Thymus (tissue), 11 donors: ENCODE measurements around the gene DEFB128. TPM values are rescaled to one million over a fixed set of nuclear protein-coding genes. Genes with fewer than 3 reads are reported as not detected.

Experiments
- DNase-seq, 9 donors: peaks; one replicate each; pipeline ENCODE4 v3.0.0-alpha.2; 2013; ENCODE audit warnings: low spot score in 9 of 9, low read depth in 6 of 9, missing footprints in 1 of 9
- H3K27ac ChIP-seq, 2 donors: one replicate each; pipeline ENCODE4 v1.5.1; 2013; ENCODE audit warnings: control low read depth in 1 of 2, low read depth in 1 of 2, low read length in 1 of 2, mild to moderate bottlenecking in 1 of 2, moderate library complexity in 1 of 2
- H3K27me3 ChIP-seq, 2 donors: one replicate each; pipeline ENCODE4 v1.5.1; 2013; ENCODE audit warnings: low read length in 1 of 2; ENCODE audit not compliant: control insufficient read depth in 2 of 2, insufficient read depth in 1 of 2
- H3K36me3 ChIP-seq, 2 donors: one replicate each; pipeline ENCODE4 v1.5.1; 2013; ENCODE audit warnings: low read length in 1 of 2, mild to moderate bottlenecking in 1 of 2, moderate library complexity in 1 of 2; ENCODE audit not compliant: control insufficient read depth in 2 of 2, insufficient read depth in 2 of 2
- H3K4me1 ChIP-seq, 2 donors: one replicate each; pipeline ENCODE4 v1.5.1; 2013; ENCODE audit warnings: low read length in 2 of 2; ENCODE audit not compliant: control insufficient read depth in 2 of 2, insufficient read depth in 2 of 2
- H3K4me3 ChIP-seq, 2 donors: one replicate each; pipeline ENCODE4 v1.5.1; 2013; ENCODE audit warnings: low read length in 2 of 2, control low read depth in 1 of 2, mild to moderate bottlenecking in 1 of 2
- H3K9me3 ChIP-seq, 2 donors: one replicate each; pipeline ENCODE4 v1.5.1; 2013; ENCODE audit warnings: low read length in 1 of 2, mild to moderate bottlenecking in 1 of 2; ENCODE audit not compliant: control insufficient read depth in 2 of 2, insufficient read depth in 1 of 2
- WGBS: extraction: QIAGEN DNeasy Blood & Tissue Kit; methylation state at CpG from one replicate; pipeline ENCODE4 v1.1.7; 2013; 5-methylcytosine and 5-hydroxymethylcytosine counted together
- polyA plus RNA-seq: library from polyadenylated mRNA; stranded (reverse); fragments of 200-250 nt; gene quantifications from one replicate; pipeline ENCODE4 v1.2.3, GENCODE V29; 2013
- total RNA-seq: library from RNA; stranded (reverse); fragments of 120-200 nt; gene quantifications from one replicate; pipeline ENCODE4 v1.2.4, GENCODE V29; 2013
- donor health status: healthy.

Gene DEFB128
- total and polyA plus RNA-seq, 2 donors, result not detected

GRCh38 chr20:187733-188132 is 1.8 kb downstream of the DEFB128 start:
- Histone ChIP-seq H3K9me3 (no peaks in the 10 kb centered on the region), H3K27me3 (no peaks in the 10 kb centered on the region), H3K27ac (no peak overlapping the region), H3K36me3 (no peaks in the 10 kb centered on the region), H3K4me1 (no peaks in the 10 kb centered on the region), H3K4me3 (no peak overlapping the region)
- 71% methylated on average over 2 of the region's 2 CpGs for WGBS
- no peak for DNase-seq

- Histone ChIP-seq H3K27me3 (no peaks in the 10 kb centered on the region), H3K4me3 (no peak overlapping the region), H3K4me1 (no peaks in the 10 kb centered on the region), H3K27ac (no peak overlapping the region), H3K9me3 (no peaks in the 10 kb centered on the region), H3K36me3 (no peaks in the 10 kb centered on the region)
- DNase-seq, result no peak
- 83% methylated on average over 2 of the region's 2 CpGs for WGBS
Observed at GRCh38 chr20:184288-184687, 5.2 kb downstream of the DEFB128 start.

GRCh38 chr20:168876-169275 is 20.6 kb downstream of the DEFB128 start:
- no peaks in the 10 kb centered on the region for H3K9me3 ChIP-seq
- H3K4me1 ChIP-seq, result no peaks in the 10 kb centered on the region
- DNase-seq, result no peak
- H3K36me3 ChIP-seq, result no peaks in the 10 kb centered on the region
- H3K27ac ChIP-seq, result no peak overlapping the region
- no peak overlapping the region for H3K4me3 ChIP-seq
- 86% methylated on average over 2 of the region's 2 CpGs for WGBS
- H3K27me3 ChIP-seq, result no peaks in the 10 kb centered on the region

- Histone ChIP-seq H3K36me3 (no peaks in the 10 kb centered on the region), H3K27me3 (no peaks in the 10 kb centered on the region), H3K9me3 (no peaks in the 10 kb centered on the region), H3K4me3 (no peak overlapping the region), H3K27ac (no peak overlapping the region), H3K4me1 (no peaks in the 10 kb centered on the region)
- WGBS, result 75% methylated on average over 3 of the region's 3 CpGs
- no peak for DNase-seq
Observed at GRCh38 chr20:164618-165017, 24.9 kb downstream of the DEFB128 start.

- Histone ChIP-seq H3K4me1 (no peaks in the 10 kb centered on the region), H3K27ac (no peak within 1 kb of the TSS), H3K4me3 (no peak within 1 kb of the TSS), H3K27me3 (no peaks in the 10 kb centered on the region), H3K36me3 (no peaks in the 10 kb centered on the region), H3K9me3 (no peaks in the 10 kb centered on the region)
- DNase-seq, result no peak
- 87% methylated on average over 5 of the region's 5 CpGs for whole genome bisulfite sequencing
Observed at GRCh38 chr20:157154-157553, 32.4 kb downstream of the DEFB128 start, which contains the start of gene DEFB127. Gene DEFB127, plus strand, starts transcription at chr20:157454. Its CDS starts 91 bp downstream, at chr20:157545.

- no peaks in the 10 kb centered on the region for H3K27me3 ChIP-seq
- H3K4me3 ChIP-seq, result no peak overlapping the region
- no peak overlapping the region for H3K27ac ChIP-seq
- H3K9me3 ChIP-seq, result no peaks in the 10 kb centered on the region
- no peak for DNase-seq
- H3K4me1 ChIP-seq, result no peaks in the 10 kb centered on the region
- no peaks in the 10 kb centered on the region for H3K36me3 ChIP-seq
- 92% methylated on average over 1 of the region's 1 CpG for WGBS
Observed at GRCh38 chr20:152131-152530, 37.4 kb downstream of the DEFB128 start.

- 75% methylated on average over 2 of the region's 2 CpGs for WGBS
- DNase-seq, result no peak
- Histone ChIP-seq H3K36me3 (no peaks in the 10 kb centered on the region), H3K27ac (no peak overlapping the region), H3K4me1 (no peaks in the 10 kb centered on the region), H3K9me3 (no peaks in the 10 kb centered on the region), H3K27me3 (peaks cover 0 to 2% of the 10 kb centered on the region in 2 donors), H3K4me3 (no peak overlapping the region)
Observed at GRCh38 chr20:145877-146276, 43.6 kb downstream of the DEFB128 start.

- DNase-seq, result no peak
- H3K4me3 ChIP-seq, result no peak within 1 kb of the TSS
- H3K4me1 ChIP-seq, result no peaks in the 10 kb centered on the region
- H3K27me3 ChIP-seq, result peaks cover 0 to 2% of the 10 kb centered on the region in 2 donors
- no peak within 1 kb of the TSS for H3K27ac ChIP-seq
- no peaks in the 10 kb centered on the region for H3K36me3 ChIP-seq
- peaks cover 0 to 6% of the 10 kb centered on the region in 2 donors for H3K9me3 ChIP-seq
- 78% methylated on average over 1 of the region's 1 CpG for WGBS
Observed at GRCh38 chr20:142290-142689, 47.2 kb downstream of the DEFB128 start, which contains the start of gene DEFB126. Gene DEFB126, plus strand, starts transcription at chr20:142590. Its CDS starts 39 bp downstream, at chr20:142629.
